NOMO-1 treated with DMSO at 0.1 percent for 48 hours (cell line): ENCODE results near the gene ST8SIA4.

Experiments
- DNase-seq: peaks from one replicate; lab custom pipeline; 2025; ENCODE audit not compliant: unreplicated experiment; lab: John Stamatoyannopoulos, UW

The ST8SIA4 gene

DNA sequence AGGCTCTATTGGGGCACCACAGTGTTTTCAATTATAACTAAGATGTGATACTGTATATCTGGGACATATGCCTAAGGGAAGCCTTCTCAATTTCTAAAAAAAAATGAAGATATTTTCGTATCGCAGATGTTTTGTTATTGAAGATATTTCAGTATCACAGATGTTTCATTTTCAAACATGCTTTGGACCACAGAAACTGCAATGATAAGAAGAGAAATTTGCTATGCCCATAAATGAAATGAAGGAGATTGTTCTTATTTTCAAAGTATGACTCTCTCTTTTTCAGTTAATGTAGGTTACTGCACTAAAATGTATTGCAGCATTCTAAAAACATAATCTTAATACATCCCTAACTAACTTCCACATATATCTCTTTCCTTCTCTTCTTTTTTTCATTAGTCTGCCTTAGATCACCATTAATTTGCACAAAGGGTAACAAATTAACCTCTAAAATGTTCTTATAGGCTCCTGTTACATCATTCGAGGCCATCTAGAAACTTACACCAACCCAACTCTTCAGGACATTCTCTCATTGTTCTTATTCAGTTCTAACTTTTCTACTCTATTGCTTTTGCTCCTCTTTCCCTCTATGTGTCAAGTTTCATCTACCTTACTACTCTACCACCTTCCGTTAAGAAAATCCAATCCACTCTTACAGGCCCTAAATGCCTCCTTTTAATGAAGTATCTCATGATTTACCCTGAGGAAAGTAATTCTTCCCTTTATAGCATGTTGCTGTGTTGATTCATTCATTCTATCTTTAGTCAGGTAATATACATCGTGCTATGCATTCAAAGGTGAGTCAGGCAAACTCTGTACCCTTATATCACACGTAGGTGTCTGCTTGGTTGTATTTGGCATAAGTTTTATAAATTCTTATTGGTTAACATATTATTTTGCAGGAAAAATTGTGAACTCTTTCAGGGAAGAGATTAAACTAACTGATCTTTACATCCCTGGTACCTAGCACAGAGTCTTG lies 70.5 kb downstream of the ST8SIA4 start:
- no peak for DNase-seq

GRCh38 chr5:100828898-100829356 lies 74.2 kb downstream of the ST8SIA4 start:
- DNase-seq: no peak

DNA sequence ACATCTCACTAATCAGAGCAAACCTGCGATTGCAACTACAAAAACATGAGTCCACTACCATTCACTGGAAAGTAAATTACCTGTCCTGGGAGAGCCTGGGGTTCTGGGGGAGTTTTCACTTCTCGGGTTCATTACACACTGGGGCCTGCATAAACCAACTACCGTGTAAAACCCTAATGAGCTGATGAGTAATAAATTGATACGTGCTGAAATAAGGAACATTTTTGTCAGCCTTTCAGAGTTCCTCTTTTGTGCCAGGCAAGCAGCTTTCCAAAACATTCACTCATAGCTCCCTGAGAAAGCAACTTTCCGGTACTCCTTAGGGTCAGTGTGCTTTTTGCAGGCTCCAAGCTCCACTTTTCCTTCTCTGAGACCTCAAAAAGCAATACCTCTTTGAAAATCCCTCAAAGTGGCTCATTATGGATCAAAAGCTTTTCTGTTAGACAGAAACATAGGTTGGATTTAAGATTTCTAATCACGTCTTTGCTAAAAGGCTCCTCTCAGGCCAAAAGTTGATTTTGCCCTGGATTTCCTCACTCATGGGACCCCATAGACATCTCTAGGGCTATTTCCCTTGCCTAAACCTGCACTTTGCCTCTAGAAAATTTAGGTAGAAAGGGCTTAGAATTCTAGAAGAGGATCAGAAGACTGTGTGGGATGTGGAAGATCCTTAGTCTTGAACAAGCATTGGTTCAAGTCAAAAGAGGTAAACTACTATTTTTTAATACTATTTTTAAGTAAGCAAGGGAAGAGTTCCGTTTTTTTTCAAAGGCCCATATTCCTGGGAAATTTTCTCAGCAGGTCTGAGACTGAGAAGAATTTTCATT lies 74.8 kb downstream of the ST8SIA4 start:
- peak; percentile 80 for DNase-seq

- peak; percentile 23 for DNase-seq
Observed at GRCh38 chr5:100827481-100827889, 75.6 kb downstream of the ST8SIA4 start.

DNA sequence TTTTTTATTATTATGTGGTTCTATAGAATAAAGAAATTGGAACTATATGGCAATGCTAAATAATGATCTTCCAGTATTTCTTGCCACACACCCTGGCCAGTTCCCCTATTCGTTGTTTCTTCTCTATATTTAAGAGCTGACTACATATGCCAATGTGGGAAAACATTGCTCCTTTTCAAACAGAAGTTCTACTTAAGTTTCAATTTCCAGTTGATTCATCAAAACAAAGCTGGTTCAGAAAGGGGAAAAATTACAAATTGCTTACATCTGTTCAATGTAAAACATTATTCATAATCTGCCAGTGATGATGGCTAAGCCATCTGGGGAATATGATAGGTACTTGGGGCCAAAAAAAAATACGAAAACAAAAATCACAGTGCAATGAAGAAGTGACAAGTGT lies 76.9 kb downstream of the ST8SIA4 start:
- peak; percentile 66 for DNase-seq

- no peak for DNase-seq
Observed at GRCh38 chr5:100824635-100825034, 78.4 kb downstream of the ST8SIA4 start.

DNA sequence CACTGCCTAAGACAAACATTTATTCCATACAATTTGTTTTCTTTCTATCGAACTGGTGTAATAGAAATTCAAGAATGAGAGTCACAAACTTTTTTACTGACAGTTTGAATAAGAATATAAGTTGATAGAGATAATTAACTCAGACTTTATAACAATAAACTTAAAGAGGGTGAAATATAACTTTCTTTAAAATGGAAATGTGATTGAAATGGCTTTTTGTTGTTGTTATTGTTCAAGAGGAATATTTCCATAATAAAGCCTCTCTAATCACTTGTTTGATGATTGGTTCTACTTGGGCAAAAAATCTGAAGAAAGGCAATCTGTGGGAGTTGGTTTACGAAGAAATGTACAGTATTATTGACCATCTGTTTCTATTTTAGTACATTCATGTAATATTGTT lies 79.3 kb downstream of the ST8SIA4 start:
- no peak for DNase-seq

DNA sequence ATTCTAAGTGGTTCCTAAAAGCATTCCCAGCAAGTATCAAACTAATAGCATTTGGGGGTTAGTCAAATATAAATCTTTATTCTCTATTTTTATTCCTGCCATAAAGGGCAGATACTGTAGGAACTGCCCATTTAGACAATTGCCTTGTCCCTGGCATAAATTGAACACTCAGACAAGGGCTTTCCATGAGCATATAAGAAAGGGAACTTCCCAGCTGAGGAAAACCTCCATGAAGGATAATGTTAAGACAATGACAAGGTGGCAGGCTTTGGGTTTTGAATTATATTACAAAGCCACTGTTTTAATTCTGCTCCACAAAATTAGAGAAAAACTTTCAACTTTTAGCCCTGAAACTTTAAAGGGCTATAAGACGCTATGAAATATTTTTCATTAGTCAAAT lies 81.3 kb downstream of the ST8SIA4 start:
- DNase-seq: no peak

DNA sequence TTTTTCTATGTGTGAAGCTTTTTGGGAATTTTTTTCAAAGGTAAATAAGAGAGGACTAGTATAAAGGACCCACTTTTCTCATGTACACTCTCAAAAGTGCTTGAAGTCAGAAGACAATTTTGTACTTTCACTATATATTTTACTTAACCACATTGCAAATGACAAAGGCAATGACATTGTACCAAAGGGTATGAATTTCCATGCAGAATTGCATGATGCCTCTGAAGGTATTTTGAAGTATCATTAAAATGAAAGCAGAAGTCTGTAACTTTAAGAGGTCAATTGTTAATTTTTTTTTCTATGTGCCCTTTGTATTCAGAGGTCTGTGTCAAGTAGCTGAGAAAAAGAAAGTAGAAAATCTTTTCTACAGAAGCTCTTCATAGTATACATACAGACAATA lies 84.7 kb downstream of the ST8SIA4 start:
- no peak for DNase-seq

- no peak for DNase-seq
Observed at GRCh38 chr5:100803397-100803796, 99.7 kb downstream of the ST8SIA4 start.

GRCh38 chr5:100802208-100802607 lies 100.9 kb downstream of the ST8SIA4 start:
- no peak for DNase-seq

- no peak for DNase-seq
Observed at GRCh38 chr5:100800562-100800961, 102.5 kb downstream of the ST8SIA4 start.

- no peak for DNase-seq
Observed at GRCh38 chr5:100799166-100799565, 103.9 kb downstream of the ST8SIA4 start.

GRCh38 chr5:100797861-100798260 lies 105.2 kb downstream of the ST8SIA4 start:
- DNase-seq: no peak

DNA sequence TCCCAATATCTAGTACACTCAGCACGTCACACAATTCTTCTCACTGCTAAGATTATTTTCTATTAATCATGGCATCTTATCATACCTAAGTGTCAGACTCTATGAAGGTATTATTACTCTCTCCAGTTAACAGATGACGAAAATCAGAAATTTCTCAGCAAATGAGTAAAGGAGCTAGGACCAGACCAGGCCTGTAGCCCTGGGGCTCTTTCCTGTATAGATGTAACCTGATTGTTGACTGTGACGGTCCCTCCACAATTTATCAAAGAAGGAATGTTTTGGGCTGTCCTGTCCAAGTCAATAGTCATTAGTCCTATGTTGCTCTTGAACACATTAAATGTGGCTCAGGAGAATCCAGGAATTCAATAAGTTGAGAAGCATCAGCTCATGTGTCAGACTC lies 106.2 kb downstream of the ST8SIA4 start:
- no peak for DNase-seq

DNA sequence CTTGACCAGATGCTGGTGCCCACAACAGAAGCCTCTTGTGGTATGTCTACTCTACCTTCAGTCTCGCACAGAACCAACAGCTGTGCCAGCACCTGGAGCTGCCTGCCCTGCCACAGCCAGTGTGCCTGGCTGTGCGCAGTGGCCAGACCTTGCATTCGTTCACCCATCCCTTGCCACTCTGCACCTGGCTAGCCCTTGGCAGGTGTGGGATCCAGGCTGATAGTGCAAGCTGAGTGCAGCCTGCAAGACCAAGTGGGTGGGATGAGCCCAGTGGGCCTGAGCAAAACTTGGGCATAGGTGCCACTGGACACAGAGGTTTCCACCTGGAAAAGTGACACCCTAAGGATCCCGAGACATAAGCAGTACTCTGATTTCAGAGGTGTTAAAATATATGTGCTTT lies 108.2 kb downstream of the ST8SIA4 start:
- no peak for DNase-seq

DNA sequence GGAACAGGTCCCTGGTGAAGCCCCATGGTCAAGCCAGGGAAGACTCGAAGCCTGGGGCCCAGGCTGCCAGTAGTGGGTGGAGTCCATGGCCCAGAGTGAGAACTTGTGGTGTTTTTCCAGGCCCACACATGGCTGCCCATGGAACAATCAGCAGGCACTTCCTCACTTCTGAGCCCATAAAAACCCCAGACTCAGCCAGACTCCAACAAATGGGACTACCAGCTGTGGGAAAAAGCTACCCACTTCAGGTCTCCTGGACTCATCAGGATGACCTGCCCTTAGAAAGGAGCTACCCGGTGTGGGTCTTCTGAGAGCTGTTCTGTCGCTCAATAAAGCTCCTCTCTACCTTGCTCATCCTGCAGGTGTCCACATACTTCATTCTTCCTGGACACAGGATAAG lies 108.9 kb downstream of the ST8SIA4 start:
- no peak for DNase-seq

DNA sequence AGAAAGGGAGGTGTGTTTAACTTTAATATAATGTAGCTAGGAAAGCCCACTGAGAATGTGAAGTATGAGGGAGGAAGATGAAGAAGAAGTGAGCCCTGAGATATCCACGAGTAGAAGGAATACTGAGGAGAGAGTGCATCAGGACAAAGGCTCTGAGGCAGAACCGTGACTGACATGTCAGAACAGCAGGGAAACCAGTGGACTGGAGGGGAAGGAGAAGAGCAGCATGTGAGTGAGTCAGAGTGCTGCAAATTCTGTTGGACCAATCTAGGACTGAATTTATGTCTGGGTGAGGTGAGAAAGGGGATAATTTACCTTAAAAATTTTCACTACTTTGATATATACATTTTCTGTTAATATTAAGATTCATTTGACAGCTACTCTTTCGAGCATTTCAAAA lies 110.3 kb downstream of the ST8SIA4 start:
- no peak for DNase-seq

GRCh38 chr5:100791391-100791790 lies 111.7 kb downstream of the ST8SIA4 start:
- DNase-seq: no peak

DNA sequence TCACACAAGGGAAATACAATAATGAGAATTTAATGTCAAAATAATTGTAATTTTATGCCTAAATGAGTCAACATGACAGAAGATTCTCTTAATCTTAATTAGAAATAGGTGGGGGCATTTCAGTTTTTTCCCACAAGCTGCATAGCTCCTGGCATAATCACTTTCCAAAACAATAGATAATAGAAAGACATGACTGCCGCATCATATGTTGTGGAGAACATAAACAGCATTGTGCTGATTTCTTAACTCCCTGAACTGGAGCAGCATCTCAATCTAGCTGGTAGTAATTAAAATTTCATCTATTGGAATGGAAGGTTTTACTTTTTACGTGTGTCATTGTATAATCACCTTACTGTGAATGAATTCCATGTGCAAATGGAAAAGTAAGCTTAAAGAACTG lies 112.1 kb downstream of the ST8SIA4 start:
- DNase-seq: no peak

GRCh38 chr5:100790170-100790665 lies 112.9 kb downstream of the ST8SIA4 start:
- DNase-seq: peak; percentile 76

DNA sequence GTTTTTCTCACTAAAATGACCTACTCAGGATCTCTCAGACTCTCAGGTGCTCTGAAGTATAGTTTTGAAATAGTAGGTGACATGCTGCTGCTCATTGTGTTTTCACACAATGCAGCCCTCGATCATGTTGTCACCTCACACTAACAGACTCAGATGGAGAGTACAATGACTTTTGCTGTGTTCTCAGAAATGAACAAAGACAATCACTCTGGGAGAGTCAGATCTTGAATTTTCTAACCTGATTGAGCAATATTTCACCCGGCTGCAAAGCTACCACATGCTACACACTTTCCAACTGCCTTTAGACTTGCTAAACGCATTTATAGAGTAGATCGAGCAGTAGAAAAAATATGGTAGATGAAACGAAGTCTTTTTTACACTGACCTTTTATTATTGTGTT lies 113.4 kb downstream of the ST8SIA4 start:
- DNase-seq: peak; percentile 76
